ENCODE data around the gene SPINT4. TPM values are rescaled to one million over a fixed set of nuclear protein-coding genes. Genes with fewer than 3 reads are reported as not detected.
"Not testable (repeated sequence)": the region's sequence is repeated elsewhere in the genome, so short reads cannot be mapped to it uniquely, and the experiment has no call there.

SPINT4 gene
- polyA plus RNA-seq (2013) = not detected

- H3K4me3 ChIP-seq (ENCODE audit: control insufficient read depth in 1 of 7, extremely low read depth in 1 of 7, insufficient read depth in 4 of 7, low read depth in 2 of 7, low read length in 6 of 7) = no peak within 1 kb of the TSS
- ChIA-PET POLR2A (no interaction called here), CTCF (no interaction called here)
- no peak within 1 kb of the TSS for H3K27ac ChIP-seq (ENCODE audit: insufficient read depth in 1 of 2, low read depth in 1 of 2, low read length in 2 of 2, poor library complexity in 1 of 2, severe bottlenecking in 2 of 2)
- no peaks in the 10 kb centered on the region for H3K36me3 ChIP-seq (ENCODE audit: control insufficient read depth in 4 of 4, insufficient read depth in 4 of 4, low read length in 3 of 4)
- WGBS (ENCODE audit: insufficient coverage) = 100% methylated on average over 1 of the region's 1 CpG
- no peak for DNase-seq
- peaks cover 0 to under 1% (median 0%) of the 10 kb centered on the region in 5 experiments for H3K9me3 ChIP-seq (ENCODE audit: control extremely low read depth in 1 of 5, control insufficient read depth in 4 of 5, insufficient read depth in 2 of 5, low read depth in 1 of 5, low read length in 4 of 5)
- peaks cover 0 to 20% (median 5%) of the 10 kb centered on the region in 5 experiments for H3K27me3 ChIP-seq (replicated peaks in 2 of 5; ENCODE audit: control insufficient read depth in 4 of 5, insufficient read depth in 5 of 5, low read length in 4 of 5)
- no peaks in the 10 kb centered on the region for H3K4me1 ChIP-seq (ENCODE audit: control extremely low read depth in 1 of 4, control insufficient read depth in 4 of 4, insufficient read depth in 4 of 4, low read length in 3 of 4)
Measured at GRCh38 chr20:45722047-45722446, at the start of gene SPINT4. Gene SPINT4 (plus strand): TSS chr20:45722347. CDS start chr20:45722368, 21 bp downstream.

GRCh38 chr20:45672765-45673164 lies 49.4 kb upstream of the SPINT4 start:
- Histone ChIP-seq H3K4me3 (ENCODE audit: control insufficient read depth in 1 of 7, extremely low read depth in 1 of 7, insufficient read depth in 4 of 7, low read depth in 2 of 7, low read length in 6 of 7) (no peak overlapping the region), H3K4me1 (ENCODE audit: control extremely low read depth in 1 of 4, control insufficient read depth in 4 of 4, insufficient read depth in 4 of 4, low read length in 3 of 4) (no peaks in the 10 kb centered on the region), H3K27ac (ENCODE audit: insufficient read depth in 1 of 2, low read depth in 1 of 2, low read length in 2 of 2, poor library complexity in 1 of 2, severe bottlenecking in 2 of 2) (no peak overlapping the region), H3K27me3 (replicated peaks in 2 of 5; ENCODE audit: control insufficient read depth in 4 of 5, insufficient read depth in 5 of 5, low read length in 4 of 5) (peaks cover 0 to 3% (median 0%) of the 10 kb centered on the region in 5 experiments), H3K36me3 (ENCODE audit: control insufficient read depth in 4 of 4, insufficient read depth in 4 of 4, low read length in 3 of 4) (no peaks in the 10 kb centered on the region), H3K9me3 (ENCODE audit: control extremely low read depth in 1 of 5, control insufficient read depth in 4 of 5, insufficient read depth in 2 of 5, low read depth in 1 of 5, low read length in 4 of 5) (peaks cover 0 to 11% (median 0%) of the 10 kb centered on the region in 5 experiments)
- no peak for DNase-seq
- ChIA-PET CTCF (interaction anchor here (0.7 to 1.2 kb wide), 2 partner anchors 98 to 723 kb away, joined by 3 read pairs; no protein-coding TSS in a partner anchor), POLR2A (interaction anchor here (0.7 kb wide), 1 partner anchor 506 kb away, joined by 6 read pairs; no protein-coding TSS in a partner anchor)

GRCh38 chr20:45679650-45680049 lies 42.5 kb upstream of the SPINT4 start:
- Histone ChIP-seq H3K36me3 (ENCODE audit: control insufficient read depth in 4 of 4, insufficient read depth in 4 of 4, low read length in 3 of 4) (no peaks in the 10 kb centered on the region), H3K9me3 (ENCODE audit: control extremely low read depth in 1 of 5, control insufficient read depth in 4 of 5, insufficient read depth in 2 of 5, low read depth in 1 of 5, low read length in 4 of 5) (peaks cover 5 to 34% (median 14%) of the 10 kb centered on the region in 5 experiments), H3K27me3 (replicated peaks in 2 of 5; ENCODE audit: control insufficient read depth in 4 of 5, insufficient read depth in 5 of 5, low read length in 4 of 5) (peaks cover 0 to 2% (median 0%) of the 10 kb centered on the region in 5 experiments), H3K4me1 (ENCODE audit: control extremely low read depth in 1 of 4, control insufficient read depth in 4 of 4, insufficient read depth in 4 of 4, low read length in 3 of 4) (no peaks in the 10 kb centered on the region), H3K4me3 (ENCODE audit: control insufficient read depth in 1 of 7, extremely low read depth in 1 of 7, insufficient read depth in 4 of 7, low read depth in 2 of 7, low read length in 6 of 7) (no peak overlapping the region), H3K27ac (ENCODE audit: insufficient read depth in 1 of 2, low read depth in 1 of 2, low read length in 2 of 2, poor library complexity in 1 of 2, severe bottlenecking in 2 of 2) (no peak overlapping the region)
- no peak for DNase-seq
- POLR2A ChIA-PET = no interaction called here
- CTCF ChIA-PET = interaction anchor here (0.6 kb wide), 1 partner anchor 91 kb away, joined by 3 read pairs; no protein-coding TSS in a partner anchor

GRCh38 chr20:45685896-45686295 lies 36.3 kb upstream of the SPINT4 start:
- Histone ChIP-seq H3K4me3 (ENCODE audit: control insufficient read depth in 1 of 7, extremely low read depth in 1 of 7, insufficient read depth in 4 of 7, low read depth in 2 of 7, low read length in 6 of 7) (no peak overlapping the region), H3K36me3 (ENCODE audit: control insufficient read depth in 4 of 4, insufficient read depth in 4 of 4, low read length in 3 of 4) (no peaks in the 10 kb centered on the region), H3K4me1 (ENCODE audit: control extremely low read depth in 1 of 4, control insufficient read depth in 4 of 4, insufficient read depth in 4 of 4, low read length in 3 of 4) (no peaks in the 10 kb centered on the region), H3K27ac (ENCODE audit: insufficient read depth in 1 of 2, low read depth in 1 of 2, low read length in 2 of 2, poor library complexity in 1 of 2, severe bottlenecking in 2 of 2) (no peak overlapping the region), H3K27me3 (replicated peaks in 2 of 5; ENCODE audit: control insufficient read depth in 4 of 5, insufficient read depth in 5 of 5, low read length in 4 of 5) (peaks cover 0 to 6% (median 0%) of the 10 kb centered on the region in 5 experiments), H3K9me3 (ENCODE audit: control extremely low read depth in 1 of 5, control insufficient read depth in 4 of 5, insufficient read depth in 2 of 5, low read depth in 1 of 5, low read length in 4 of 5) (peaks cover 0 to 3% (median 0%) of the 10 kb centered on the region in 5 experiments)
- CTCF ChIA-PET = interaction anchor here (0.7 kb wide), 1 partner anchor 85 kb away, joined by 3 read pairs; no protein-coding TSS in a partner anchor
- 80% methylated on average over 1 of the region's 3 CpGs for WGBS (ENCODE audit: insufficient coverage)
- DNase-seq = no peak
- POLR2A ChIA-PET = no interaction called here

GRCh38 chr20:45693346-45693745 lies 28.8 kb upstream of the SPINT4 start:
- CTCF ChIA-PET; H3K36me3 ChIP-seq (ENCODE audit: control insufficient read depth in 4 of 4, insufficient read depth in 4 of 4, low read length in 3 of 4); H3K27me3 ChIP-seq (replicated peaks in 2 of 5; ENCODE audit: control insufficient read depth in 4 of 5, insufficient read depth in 5 of 5, low read length in 4 of 5); POLR2A ChIA-PET; H3K4me3 ChIP-seq (ENCODE audit: control insufficient read depth in 1 of 7, extremely low read depth in 1 of 7, insufficient read depth in 4 of 7, low read depth in 2 of 7, low read length in 6 of 7); H3K4me1 ChIP-seq (ENCODE audit: control extremely low read depth in 1 of 4, control insufficient read depth in 4 of 4, insufficient read depth in 4 of 4, low read length in 3 of 4); DNase-seq; H3K27ac ChIP-seq (ENCODE audit: insufficient read depth in 1 of 2, low read depth in 1 of 2, low read length in 2 of 2, poor library complexity in 1 of 2, severe bottlenecking in 2 of 2); H3K9me3 ChIP-seq (ENCODE audit: control extremely low read depth in 1 of 5, control insufficient read depth in 4 of 5, insufficient read depth in 2 of 5, low read depth in 1 of 5, low read length in 4 of 5): not testable (repeated sequence)
- WGBS (ENCODE audit: insufficient coverage) = 99% methylated on average over 9 of the region's 12 CpGs

- CTCF ChIA-PET = no interaction called here
Measured at GRCh38 chr20:45695496-45695895, 26.7 kb upstream of the SPINT4 start.

GRCh38 chr20:45701104-45701503 lies 21.0 kb upstream of the SPINT4 start:
- POLR2A ChIA-PET = no interaction called here
- Histone ChIP-seq H3K27ac (ENCODE audit: insufficient read depth in 1 of 2, low read depth in 1 of 2, low read length in 2 of 2, poor library complexity in 1 of 2, severe bottlenecking in 2 of 2) (no peak overlapping the region), H3K9me3 (ENCODE audit: control extremely low read depth in 1 of 5, control insufficient read depth in 4 of 5, insufficient read depth in 2 of 5, low read depth in 1 of 5, low read length in 4 of 5) (no peaks in the 10 kb centered on the region), H3K4me1 (ENCODE audit: control extremely low read depth in 1 of 4, control insufficient read depth in 4 of 4, insufficient read depth in 4 of 4, low read length in 3 of 4) (no peaks in the 10 kb centered on the region), H3K4me3 (ENCODE audit: control insufficient read depth in 1 of 7, extremely low read depth in 1 of 7, insufficient read depth in 4 of 7, low read depth in 2 of 7, low read length in 6 of 7) (no peak overlapping the region), H3K27me3 (replicated peaks in 2 of 5; ENCODE audit: control insufficient read depth in 4 of 5, insufficient read depth in 5 of 5, low read length in 4 of 5) (peaks cover 0 to 2% (median 0%) of the 10 kb centered on the region in 5 experiments), H3K36me3 (ENCODE audit: control insufficient read depth in 4 of 4, insufficient read depth in 4 of 4, low read length in 3 of 4) (no peaks in the 10 kb centered on the region)
- 76% methylated on average over 3 of the region's 4 CpGs for WGBS (ENCODE audit: insufficient coverage)
- no peak for DNase-seq
- CTCF ChIA-PET = no interaction called here

More at GRCh38 chr20:45695496-45695895, 26.7 kb upstream of the SPINT4 start:
- H3K27ac ChIP-seq (ENCODE audit: insufficient read depth in 1 of 2, low read depth in 1 of 2, low read length in 2 of 2, poor library complexity in 1 of 2, severe bottlenecking in 2 of 2) = no peak overlapping the region
- DNase-seq = no peak
- H3K4me3 ChIP-seq (ENCODE audit: control insufficient read depth in 1 of 7, extremely low read depth in 1 of 7, insufficient read depth in 4 of 7, low read depth in 2 of 7, low read length in 6 of 7) = no peak overlapping the region
- no peaks in the 10 kb centered on the region for H3K36me3 ChIP-seq (ENCODE audit: control insufficient read depth in 4 of 4, insufficient read depth in 4 of 4, low read length in 3 of 4)
- H3K4me1 ChIP-seq (ENCODE audit: control extremely low read depth in 1 of 4, control insufficient read depth in 4 of 4, insufficient read depth in 4 of 4, low read length in 3 of 4) = no peaks in the 10 kb centered on the region
- peaks cover 0 to 2% (median 0%) of the 10 kb centered on the region in 5 experiments for H3K9me3 ChIP-seq (ENCODE audit: control extremely low read depth in 1 of 5, control insufficient read depth in 4 of 5, insufficient read depth in 2 of 5, low read depth in 1 of 5, low read length in 4 of 5)
- peaks cover 0 to 2% (median 0%) of the 10 kb centered on the region in 5 experiments for H3K27me3 ChIP-seq (replicated peaks in 2 of 5; ENCODE audit: control insufficient read depth in 4 of 5, insufficient read depth in 5 of 5, low read length in 4 of 5)
- WGBS (ENCODE audit: insufficient coverage) = 100% methylated on average over 1 of the region's 2 CpGs
- POLR2A ChIA-PET = no interaction called here
